ENCODE results near the gene GPC1.

GPC1 gene

DNA sequence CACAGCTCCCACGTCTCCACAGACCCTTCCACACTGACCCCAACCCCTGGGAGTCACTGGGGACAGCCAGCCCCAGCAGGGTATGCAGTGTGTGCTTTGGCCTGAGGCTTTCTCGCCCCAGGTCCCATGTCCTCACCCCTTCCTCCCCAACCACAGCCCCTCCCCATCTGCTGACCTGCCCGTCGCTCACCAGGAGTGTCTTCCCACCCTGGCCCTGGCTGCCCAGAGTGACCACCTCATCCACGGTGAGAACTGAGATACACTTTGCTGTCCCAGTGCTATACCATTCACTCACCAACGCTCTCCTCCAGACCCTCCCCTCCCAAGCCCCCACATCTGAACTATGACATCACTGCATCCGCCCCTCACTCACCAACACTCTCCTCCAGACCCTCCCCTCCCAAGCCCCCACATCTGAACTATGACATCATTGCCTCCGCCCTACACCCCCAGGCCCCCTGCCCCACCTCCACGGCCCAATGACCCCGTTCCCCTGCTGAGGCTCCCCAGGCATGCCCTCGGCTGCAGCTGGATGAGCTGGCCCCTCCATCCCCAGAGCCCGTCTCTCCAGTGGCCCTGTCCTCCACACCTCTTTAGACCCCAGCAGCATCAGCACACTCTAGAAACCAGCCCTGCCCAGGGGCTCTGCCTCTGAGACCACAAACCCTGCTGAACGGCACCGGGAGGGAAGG is 67.1 kb downstream of the GPC1 start:
- no peak for DNase-seq

DNA sequence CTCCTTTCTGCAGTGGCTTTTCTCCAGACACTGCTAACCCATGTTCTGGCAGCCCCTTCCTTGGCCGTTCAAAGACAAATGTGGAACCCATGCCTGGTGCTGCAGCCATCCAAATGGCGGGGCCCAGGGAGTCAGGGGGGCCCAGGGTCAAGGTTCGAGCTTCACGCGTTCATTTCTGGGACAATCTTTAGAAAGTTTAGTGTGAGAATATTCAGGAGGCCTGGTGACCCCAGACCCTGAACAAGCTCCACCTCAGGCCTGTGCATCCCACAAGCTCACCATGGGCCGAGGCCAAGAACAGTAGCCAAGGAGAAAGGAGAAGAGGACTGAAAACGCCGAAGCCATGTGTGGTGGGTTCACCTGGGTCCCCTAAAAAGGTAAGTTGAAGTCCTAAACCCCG is 67.9 kb downstream of the GPC1 start:
- no peak for DNase-seq

DNA sequence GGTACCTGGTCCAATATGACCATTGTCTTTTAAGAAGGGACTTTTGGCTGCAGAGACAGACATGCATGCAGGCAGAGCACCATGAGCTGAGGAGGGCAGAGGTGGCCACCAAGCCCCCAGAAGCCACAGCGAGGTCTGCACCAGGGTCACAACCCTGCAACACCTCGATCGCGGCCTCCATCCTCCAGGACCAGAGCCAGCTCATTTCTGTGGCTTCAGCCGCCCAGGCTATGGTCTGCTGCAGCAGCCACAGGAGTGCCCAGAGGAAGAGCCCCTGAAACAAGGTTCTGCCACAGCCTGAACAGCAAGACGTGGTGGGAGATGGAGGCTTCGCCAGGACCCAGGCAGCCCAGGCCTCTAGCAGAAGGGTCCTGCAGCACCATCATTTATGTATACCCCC is 68.4 kb downstream of the GPC1 start:
- no peak for DNase-seq

GRCh38 chr2:240505910-240506309 is 70.4 kb downstream of the GPC1 start:
- DNase-seq = no peak

DNA sequence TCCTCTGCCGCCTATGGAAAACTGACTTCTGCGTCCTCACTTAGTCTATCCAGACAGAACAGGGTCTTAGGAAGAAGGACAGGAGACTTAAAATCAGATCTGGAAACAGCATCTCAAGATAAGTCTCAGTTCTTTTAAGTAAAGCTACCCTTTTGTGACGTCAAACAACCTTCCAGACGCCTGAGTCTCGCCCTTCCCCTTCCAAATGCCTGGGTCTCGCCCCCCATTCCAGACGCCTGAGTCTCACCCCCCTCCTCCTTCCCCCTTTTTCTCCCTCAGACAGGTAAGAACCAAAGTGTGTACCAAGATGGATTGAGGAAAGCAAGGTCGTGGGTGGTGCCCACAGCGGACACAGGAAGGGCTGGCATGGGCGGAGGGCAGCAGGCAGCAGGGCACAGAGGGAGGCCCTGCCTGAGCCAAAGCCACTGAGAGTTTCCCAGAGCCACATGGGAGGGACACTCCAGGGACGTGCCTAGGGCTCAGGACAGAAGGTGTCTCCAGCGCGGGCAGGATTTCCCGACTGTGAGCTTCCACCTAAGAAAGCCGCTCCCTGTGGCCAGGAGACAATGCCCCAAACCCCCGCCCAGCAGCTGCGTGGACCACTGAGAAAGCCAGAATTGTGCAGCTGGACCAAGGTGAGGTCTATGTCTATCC is 71.1 kb downstream of the GPC1 start:
- no peak for DNase-seq

DNA sequence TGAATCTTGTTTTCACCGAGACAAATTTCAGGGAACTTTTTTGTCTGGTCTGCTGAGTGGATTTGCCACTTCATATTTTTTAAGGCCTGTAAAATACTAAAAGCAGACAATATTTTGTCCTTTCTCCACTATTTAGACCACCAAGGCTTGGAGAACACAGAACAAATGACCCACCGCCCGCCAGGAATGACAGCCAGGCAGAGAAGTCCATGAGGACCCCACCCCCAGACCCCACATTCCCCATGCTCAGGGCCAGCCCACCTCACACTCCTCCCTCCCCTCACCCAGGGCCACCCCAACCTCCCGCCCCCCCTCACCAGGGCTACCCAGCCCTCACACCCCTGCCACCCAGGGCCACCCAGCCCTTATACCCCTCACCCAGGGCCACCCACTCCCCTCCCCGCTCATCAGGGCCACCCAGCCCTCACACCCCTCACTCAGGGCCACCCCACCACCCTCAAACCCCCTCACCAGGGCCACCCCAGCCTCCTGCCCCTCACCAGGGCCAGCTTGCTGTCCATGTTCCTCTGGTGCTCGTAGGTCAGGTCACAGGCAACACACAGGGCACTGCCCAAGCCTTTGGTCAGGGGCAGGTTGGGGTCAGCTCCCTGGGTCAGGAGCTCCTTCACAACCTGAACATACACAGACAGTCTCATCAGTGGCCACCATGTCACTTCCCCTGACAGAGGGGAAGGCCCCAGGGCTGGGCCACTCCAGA is 71.8 kb downstream of the GPC1 start:
- no peak for DNase-seq

DNA sequence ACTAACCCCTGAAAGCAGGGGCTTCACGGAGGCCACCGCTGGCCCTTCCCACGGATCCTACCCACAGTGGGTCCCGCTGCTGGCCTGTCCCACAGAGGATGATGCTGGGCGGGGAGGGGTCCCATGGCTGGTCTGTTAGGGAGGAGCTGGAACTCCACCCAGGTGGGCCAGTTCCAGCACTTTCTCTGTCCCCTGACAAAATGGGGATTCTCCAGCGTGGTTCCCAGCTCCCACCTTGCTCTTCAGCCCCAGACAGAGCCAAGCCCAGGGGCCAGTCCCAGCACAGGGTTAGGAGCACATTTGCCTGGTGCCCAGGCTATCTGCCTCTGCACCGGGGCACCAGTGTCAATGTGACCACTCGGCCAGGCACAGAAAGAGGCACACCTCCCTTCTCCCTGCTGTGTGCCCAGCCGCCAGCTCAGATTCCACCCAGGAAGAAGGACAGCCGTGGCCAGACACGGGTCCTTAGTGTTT is 72.4 kb downstream of the GPC1 start:
- no peak for DNase-seq

DNA sequence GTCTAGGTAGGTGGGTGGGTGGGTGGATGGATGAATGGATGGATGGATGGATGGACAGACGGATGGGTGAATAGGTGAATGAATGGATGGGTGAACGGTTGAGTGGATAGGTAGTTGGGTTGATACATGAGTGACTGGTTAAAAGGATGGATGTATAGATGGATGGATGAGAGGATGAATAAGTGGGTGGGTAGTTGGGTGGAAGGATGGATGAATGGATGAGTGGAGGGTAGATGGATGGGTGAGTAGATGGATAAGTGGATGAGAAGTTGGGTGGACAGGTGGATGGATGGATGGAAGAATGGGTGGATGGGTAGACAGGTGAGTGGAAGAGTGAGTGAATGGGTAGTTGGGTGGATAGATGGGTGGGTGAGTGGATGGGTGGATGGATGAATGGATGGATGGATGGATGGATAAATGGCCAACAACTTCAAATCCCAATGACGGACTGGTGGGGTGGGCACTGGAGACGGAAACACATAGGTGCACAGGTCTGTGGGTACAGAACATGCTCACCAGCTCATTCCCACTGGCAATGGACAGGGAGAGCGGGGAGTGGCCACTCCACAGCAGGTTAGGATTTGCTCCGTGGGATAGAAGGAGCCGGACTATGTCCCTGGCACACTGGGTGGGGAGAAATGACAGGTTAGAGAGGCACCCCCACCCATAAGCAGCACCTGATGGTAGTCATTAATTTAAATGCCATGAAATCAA is 73.5 kb downstream of the GPC1 start:
- DNase-seq = no peak

DNA sequence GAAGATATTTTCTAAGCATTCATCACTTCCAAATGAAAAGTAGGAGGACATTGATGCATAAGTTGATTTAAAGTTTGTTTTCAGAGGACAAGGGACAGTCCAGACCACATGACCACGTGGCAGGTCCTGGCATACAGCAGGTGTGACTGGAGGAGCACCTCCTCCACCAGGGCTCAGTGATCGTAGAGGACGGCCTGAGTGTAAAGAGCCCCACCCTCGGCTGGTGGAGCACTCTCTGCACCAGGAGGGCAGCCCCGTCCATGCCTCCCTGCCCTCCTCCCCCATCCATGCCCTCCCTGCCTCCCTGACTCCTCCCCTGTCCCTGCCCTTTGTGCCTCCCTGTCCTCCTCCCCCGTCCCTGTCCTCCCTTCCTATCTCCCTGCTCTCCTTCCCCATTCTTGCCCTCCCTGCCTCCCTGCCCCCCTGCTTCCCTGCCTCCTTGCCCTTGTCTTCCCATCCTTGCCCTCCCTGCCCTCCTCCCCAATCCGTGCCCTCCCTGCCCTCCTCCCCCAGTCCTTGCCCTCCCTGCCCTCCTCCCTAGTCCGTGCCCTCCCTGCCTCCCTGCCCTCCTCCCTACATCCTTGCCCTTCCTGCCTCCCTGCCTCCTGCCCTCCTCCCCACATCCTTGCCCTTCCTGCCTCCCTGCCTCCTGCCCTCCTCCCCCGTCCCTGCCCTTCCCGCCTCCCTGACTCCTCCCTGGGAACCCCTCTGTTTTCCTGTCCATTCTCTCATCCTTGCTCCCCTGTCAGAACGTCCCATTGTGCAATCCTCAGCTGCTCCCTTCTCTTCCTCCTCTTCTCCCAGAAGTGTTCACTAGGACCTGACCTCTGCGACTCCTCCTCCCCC is 74.4 kb downstream of the GPC1 start:
- no peak for DNase-seq

GRCh38 chr2:240510513-240511210 is 75.2 kb downstream of the GPC1 start:
- no peak for DNase-seq

DNA sequence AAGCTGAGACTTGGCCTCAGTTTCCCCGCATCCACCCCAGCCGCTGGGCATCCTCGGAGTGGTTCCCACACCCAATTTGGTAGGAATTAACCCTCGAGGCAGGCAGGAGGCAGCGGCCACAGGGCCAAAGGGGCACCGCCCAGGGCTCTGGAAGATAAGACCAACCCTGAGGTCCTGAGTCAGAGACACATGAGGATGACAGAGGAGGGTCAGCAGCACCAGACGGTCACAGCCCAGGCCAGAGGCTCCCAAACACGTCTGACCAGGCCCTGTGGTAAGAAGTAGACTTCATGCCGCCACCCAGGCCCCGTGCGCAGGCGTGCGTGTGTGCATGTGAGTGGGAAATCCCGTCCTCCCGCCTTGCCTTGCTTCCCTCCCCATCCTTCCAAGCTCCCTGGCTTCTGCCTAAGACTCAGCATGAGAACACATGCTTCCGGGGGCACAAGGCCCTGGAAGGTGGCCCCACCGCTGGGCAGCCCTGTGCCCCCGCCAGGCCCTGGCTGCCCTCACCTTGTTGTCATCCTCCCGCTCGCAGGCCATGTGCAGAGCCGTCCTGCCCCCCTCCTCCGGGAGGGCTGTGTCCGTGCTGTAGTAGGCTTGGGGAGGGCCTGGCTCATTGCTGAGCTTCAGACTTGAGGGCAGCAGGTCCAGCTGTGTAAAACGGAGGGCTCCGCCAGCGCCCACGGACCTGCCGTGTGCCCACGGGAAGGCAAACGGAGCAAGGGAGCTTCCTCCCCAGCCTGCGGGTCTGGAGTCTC is 76.1 kb downstream of the GPC1 start:
- no peak for DNase-seq

- DNase-seq = no peak
Measured at GRCh38 chr2:240512109-240512485, 76.6 kb downstream of the GPC1 start.

DNA sequence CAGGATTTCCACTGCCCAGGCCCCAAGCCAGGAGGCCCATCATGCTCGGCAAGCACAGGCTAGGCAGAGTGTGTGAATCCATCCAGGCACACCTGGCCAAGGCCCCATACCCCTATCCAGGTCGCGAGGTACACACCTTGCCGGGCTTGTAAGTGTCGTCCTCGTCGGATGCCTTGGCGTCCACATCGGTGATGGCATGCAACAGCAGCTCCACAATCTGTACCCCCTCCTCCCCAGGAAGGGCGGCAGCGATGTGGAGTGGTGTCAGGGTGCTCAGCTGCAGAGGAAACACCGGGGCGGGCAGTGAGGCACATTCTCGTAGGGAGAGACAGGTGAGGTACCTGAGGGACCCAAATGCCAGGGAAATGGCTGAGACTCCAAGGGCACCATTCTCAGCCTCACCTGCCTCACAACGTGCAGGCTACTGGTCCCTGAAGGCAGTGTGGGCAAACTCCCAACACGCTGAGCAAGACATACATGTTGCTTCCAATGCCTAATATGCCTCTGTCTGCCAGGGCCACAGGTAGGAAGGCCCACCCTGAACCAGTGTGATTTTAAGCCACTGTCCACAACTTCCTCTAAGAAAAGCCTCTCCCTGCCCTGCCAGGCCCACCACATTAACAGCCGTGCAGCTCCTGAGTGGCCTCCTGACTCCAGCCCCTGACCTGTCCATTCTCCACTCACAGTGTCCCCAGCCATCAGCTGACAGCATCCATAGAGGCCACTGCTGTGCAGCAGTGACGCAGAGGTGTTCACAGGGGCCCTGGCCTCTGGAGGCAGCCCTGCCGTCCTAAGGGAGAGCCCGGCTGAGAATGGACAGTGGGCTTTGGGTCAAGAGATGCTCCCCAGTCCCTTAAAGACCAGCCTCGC is 77.4 kb downstream of the GPC1 start:
- no peak for DNase-seq

DNA sequence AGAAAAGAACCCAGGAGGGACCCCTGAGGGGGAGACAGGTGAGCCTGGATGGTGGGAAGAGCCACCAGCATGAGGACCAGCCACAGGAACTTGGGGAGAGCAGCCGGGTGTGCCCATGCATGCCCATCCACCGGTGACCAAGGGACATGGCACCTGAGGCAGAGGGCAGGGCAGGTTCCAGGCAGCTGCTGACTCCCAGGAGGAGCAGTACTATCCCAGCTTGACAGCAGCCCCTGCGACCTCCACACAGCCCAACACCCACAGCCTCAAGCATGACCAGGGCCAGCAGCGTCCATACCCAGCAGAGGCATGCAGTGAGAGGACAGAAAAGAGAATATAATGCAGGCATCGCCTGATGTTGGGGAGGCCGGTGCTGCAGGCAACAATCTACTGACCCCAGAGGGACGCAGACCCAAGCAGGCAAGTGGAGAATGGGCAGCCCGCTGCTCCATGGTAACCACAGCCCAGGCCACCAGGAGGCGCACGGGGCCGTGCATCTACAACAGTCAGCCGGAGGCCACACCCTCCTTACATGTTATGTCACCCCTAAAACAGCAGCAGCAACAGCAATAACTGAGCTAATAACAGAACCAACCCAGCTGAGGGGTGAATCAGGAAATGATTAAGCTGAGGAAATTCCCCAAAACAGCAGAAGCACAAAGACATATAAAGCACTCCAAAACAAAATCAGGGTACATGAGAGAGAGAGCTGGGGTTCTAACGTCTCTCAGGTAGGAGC is 78.3 kb downstream of the GPC1 start:
- DNase-seq = no peak

GRCh38 chr2:240514631-240515030 is 79.2 kb downstream of the GPC1 start:
- DNase-seq = peak; percentile 8

GRCh38 chr2:240517342-240517741 is 81.9 kb downstream of the GPC1 start:
- DNase-seq = no peak

Data from NCI-H1105 treated with DMSO at 0.1 percent for 48 hours (cell line).